Measurements from ENCODE around the gene ACAD9.

DNA sequence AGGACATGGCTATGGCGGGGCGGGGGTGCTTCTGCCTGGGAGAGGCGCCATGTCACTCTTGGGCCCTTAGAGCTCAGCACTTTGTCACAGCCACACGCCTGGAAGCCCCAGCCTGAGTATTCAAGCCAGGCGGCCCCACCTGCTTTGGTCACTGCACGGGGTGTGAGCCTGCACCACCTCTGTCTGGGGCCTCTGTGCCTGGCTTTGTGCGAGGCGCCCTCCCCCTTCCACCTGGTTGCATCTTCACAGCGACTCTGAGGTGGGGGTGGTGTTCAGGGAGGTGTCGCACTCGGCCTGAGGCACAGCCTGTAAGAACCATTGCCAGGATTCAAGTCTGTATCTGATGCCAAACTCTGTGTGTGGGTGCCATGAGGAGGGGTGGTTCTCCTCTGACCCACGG lies 24.1 kb downstream of the ACAD9 start:
- TF ChIP-seq, protein P1, sequence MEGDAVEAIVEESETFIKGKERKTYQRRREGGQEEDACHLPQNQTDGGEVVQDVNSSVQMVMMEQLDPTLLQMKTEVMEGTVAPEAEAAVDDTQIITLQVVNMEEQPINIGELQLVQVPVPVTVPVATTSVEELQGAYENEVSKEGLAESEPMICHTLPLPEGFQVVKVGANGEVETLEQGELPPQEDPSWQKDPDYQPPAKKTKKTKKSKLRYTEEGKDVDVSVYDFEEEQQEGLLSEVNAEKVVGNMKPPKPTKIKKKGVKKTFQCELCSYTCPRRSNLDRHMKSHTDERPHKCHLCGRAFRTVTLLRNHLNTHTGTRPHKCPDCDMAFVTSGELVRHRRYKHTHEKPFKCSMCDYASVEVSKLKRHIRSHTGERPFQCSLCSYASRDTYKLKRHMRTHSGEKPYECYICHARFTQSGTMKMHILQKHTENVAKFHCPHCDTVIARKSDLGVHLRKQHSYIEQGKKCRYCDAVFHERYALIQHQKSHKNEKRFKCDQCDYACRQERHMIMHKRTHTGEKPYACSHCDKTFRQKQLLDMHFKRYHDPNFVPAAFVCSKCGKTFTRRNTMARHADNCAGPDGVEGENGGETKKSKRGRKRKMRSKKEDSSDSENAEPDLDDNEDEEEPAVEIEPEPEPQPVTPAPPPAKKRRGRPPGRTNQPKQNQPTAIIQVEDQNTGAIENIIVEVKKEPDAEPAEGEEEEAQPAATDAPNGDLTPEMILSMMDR (IDR thresholded peaks at IDR 0.05; ENCODE audit: insufficient read depth, low read depth, low read length) = no peak
- TF ChIP-seq EZH2 (IDR thresholded peaks at IDR 0.05; ENCODE audit: insufficient read depth, low read length) = no peak
